Measurements from ENCODE around the gene CNKSR2.

CNKSR2 gene

DNA sequence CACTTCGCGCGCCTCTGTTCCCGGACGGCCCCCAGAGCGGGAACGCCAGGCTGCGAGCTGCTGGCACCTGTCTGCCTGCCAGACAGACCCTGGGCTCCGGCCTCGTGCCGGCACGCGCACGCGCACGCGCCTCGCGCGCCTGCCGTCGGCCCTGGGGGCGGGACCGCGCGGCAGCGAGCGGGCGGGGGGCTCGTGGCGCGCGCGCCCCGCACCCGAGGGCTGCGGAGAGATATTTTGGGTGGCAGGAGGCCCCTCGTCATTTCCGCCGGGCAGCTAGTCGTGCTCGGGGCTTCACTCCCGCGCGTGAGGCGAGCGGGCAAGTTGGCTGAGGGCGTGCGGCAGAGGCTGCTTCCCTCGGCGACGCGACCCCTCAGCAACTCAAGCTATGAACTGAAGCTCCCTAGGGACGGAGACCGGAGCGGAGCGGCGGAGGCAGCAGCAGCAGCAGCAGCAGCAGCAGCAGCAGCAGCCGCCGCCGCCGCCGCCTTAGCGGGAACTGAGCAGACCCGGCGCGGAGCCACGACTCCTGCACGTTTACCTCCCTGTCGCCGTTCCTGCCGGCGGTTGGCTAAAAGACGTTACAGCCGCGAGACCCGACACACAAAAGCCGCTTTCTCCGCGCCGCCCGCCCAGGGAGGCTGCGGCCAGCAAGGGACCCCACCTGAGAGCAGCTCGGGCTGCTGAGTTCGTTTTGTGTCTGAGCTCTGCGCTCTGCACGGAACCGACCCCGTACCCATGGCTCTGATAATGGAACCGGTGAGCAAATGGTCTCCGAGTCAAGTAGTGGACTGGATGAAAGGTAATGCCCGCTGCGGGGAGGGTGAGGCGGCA, at the start of gene CNKSR2:
Gene CNKSR2, plus strand, starts transcription at position 256 of the 831 bp plus-strand sequence. Its CDS starts 480 bp downstream, at position 736.
- peak; percentile 81 for DNase-seq (ENCODE audit: low spot score)

- no peak for DNase-seq (ENCODE audit: low spot score)
Measured at GRCh38 chrX:21354725-21355124, 19.5 kb upstream of the CNKSR2 start.

DNA sequence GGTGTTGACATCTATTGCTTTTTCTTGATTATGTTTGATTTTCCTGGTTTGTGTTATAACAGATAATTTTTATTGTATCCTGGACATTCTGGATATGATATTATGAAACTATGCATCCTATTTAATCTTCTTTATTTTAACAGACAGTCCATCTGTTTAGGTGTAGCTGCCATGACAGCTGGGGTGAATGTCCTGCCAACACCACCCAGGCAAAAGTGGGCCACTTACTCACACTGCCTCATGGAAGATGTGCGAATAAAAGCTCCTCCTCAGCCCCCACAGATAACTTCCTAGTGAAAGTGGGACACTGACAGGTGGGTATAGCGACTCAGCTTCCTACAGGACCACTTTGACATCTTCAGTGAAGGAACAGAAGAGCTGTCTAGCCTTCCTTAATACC, 18.4 kb upstream of the CNKSR2 start:
- no peak for DNase-seq (ENCODE audit: low spot score)

- no peak for DNase-seq (ENCODE audit: low spot score)
Measured at GRCh38 chrX:21369613-21370012, 4.6 kb upstream of the CNKSR2 start.

- DNase-seq (ENCODE audit: low spot score), result no peak
Measured at GRCh38 chrX:21373001-21373400, 1.2 kb upstream of the CNKSR2 start.

DNA sequence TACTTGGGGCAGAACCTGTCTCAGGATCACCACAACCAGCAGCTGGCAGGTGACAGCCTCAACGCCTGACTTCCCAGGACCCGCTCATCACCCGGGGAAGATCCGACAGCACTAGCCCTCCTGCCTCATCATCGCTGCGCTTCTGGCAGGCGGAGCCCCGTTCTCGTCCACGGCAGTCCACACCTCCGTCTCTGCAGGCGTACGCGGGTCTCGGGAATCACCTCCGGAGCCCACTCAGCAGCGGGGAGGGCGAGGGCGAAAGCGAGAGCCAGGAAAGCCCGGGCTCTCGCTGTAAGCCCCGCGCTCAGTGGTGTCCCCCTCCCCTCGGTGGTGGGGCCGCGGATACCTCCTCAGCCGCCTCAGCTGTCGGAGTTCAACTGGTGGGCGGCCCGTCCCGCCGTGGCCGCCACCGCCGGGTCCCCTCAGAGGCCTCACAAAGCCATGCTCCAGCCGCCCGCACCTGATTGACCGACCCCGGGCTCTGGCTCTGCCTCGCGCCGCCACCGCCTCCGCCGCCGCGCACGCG, 518 bp upstream of the CNKSR2 start:
- DNase-seq (ENCODE audit: low spot score), result peak; percentile 17

DNA sequence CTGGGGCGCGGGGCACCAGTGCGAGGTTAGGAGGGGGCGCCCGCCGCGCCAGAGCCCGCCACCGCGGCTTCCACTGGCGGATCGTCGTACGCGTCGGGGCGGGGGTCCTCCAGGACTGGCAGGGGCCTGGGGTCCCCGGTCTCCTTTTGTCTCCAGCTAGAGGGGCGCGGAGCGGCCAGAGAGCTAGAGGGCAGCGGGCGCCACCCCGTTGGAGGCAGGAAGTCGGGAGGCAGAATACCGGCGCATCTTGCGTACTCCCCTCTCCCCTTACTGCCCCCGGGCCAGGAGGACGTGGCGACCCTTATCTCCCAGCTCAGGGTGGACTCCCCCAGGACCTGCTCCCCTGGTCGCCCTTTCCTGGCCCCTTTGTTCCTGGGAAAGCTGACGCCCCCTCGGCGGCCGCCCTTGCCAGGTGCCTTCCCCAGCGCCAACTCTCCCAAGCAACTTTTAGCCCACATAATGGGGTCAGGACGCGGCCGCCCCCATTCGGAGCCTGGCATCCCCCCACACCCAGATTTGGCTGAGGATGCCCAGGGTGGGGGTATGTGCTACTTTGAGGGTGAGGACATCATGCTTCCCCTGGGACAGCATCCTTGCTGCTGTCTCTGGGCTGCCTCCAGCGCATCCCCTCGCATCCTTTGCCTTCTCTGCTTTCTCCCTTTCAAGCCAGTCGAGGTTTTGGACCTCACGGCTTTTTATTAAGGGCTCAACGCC, 933 bp downstream of the CNKSR2 start:
- peak; percentile 5 for DNase-seq (ENCODE audit: low spot score)

DNA sequence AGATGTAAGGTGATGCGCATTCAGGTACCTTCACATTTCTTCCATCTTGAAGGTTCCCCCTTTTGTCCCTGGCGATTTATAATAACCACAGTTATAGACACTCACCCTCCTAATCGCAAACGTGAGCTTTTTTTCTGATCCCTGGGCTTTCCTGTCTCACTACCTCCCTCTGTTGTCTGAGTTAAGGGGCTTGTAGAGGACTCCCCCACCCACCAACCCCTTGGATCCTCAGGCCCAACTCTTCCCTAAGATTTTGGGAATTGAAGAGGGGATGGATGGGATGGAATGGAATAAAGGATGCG, 1.4 kb downstream of the CNKSR2 start:
- DNase-seq (ENCODE audit: low spot score), result peak; percentile 4

GRCh38 chrX:21376636-21377035, 2.4 kb downstream of the CNKSR2 start:
- DNase-seq (ENCODE audit: low spot score), result no peak

GRCh38 chrX:21379991-21380390, 5.8 kb downstream of the CNKSR2 start:
- DNase-seq (ENCODE audit: low spot score), result no peak

DNA sequence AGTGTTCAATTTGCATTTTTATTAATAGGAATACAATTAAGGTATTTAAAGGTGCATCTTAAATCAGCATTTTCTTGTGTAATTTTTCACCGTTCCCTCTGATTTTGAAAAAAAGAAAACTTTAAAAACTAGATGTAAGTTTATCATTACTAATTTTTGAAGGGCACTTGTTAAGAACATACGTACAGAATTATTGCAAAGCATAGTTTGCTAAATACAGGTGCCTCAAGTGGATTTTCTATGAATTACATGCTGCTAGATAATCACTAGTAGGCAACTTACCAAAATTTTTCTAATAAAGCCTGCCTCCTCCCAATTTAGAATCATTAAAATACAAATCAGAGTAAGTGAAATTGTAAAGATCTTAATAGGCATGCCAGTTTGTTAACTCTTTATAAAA, 8.5 kb downstream of the CNKSR2 start:
- peak; percentile 2 for DNase-seq (ENCODE audit: low spot score)

- no peak for DNase-seq (ENCODE audit: low spot score)
Measured at GRCh38 chrX:21383546-21383945, 9.3 kb downstream of the CNKSR2 start.

GRCh38 chrX:21384178-21384577, 10.0 kb downstream of the CNKSR2 start:
- DNase-seq (ENCODE audit: low spot score), result no peak

DNA sequence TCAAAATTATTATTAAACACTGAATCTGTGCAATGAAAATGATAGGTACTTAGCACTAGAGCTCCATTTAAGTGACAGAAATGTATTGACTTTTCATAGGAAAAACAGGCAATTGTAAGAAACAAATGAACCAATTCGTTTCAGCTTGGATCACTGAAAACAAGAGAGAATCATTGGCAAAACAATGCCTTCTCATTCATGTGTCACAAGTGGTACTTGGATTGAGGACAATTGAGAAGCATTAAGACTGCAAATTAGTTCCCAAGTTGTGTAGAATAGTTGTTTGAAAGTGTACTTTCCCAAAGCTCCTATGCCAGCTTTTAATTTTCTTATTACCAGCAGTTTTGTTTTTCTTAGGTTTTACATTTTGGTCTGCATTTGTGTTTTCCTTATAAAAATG, 20.6 kb downstream of the CNKSR2 start:
- no peak for DNase-seq (ENCODE audit: low spot score)

DNA sequence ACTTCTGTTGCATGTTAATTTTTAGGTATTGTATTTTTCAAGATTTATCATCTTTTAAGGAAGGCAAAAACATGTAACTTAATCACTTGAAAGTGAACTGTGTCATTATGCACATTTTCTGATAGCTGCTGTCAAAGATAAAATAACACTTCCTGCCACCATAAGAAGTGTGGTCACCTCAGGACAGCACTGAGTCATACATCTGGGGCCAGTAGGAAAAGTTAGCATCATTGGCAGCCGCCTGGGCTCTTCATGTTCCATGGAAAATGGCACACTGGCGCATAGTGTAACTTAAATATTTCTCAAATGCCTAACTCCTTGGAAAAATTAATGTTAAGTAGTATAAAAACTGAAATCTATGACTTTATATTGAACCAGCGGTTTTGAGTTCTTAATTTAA, 24.2 kb downstream of the CNKSR2 start:
- no peak for DNase-seq (ENCODE audit: low spot score)

DNA sequence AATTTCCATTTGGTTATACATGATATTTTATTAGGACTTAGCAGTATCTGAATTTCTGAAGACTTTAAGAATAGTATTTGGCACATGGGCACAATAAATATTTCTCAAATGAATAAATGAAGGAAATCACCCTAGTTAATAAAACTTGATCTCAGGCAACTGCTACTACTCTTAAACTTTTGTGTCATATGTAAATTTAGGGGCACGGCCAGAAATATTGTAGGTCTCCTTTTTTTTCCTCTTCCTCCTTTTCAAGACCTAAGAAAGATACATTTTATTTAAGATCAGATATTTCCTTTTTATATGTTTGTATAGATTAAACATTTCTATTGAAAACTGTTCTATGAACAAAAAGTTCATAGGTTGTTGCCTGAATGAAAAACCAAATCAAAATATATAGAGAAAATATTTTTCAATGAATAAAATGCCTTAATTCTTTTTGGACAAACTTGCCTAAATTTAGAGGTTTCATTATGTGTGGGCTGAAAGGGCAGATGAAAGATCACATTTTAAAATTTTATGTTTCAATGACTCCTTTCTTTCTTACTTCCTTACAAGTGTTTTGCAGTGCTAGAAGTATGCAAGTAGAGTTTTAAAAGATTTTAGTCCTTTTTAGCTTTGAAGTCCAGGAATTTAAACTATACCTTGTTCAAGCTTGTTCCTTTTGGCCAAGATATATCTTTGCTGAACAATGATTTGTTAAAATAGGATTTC, 26.3 kb downstream of the CNKSR2 start:
- no peak for DNase-seq (ENCODE audit: low spot score)

DNA sequence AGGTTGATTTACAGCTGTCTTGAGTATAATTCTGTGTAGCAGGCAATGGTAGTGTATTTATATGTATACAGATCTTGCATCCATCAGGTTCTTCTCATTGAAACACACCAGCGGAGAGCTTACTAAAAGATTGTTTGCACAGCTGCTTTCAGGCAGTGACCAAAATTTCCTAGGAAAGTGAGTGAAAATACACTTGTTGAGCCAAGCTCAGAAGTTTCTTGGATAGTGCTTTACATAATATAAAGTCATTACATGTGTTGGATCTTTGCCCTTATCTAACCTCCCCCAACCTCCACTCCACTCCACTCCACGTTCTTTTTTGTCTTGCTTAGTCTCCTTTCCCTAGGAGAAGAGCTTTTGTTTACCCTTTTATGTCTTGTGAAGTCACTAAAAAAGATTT, 34.1 kb downstream of the CNKSR2 start:
- DNase-seq (ENCODE audit: low spot score), result no peak

DNA sequence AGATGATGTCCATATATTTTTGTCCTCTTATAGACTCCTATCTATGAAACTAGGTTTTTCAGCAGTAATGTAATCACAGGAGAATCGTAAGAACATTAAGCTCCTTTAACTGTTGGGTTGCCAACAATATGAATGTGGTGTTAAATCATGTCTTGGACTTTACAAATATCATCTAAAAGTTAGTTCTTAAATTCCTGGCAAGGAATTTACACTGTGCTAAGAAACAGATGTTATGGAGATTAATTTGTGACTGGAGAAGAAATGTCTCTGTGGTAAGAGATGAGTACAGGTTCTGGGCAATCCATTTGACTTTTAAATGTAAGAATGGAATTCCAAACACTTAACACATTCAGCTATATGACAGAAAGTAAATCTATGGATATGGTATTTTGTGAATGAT, 34.6 kb downstream of the CNKSR2 start:
- no peak for DNase-seq (ENCODE audit: low spot score)

DNA sequence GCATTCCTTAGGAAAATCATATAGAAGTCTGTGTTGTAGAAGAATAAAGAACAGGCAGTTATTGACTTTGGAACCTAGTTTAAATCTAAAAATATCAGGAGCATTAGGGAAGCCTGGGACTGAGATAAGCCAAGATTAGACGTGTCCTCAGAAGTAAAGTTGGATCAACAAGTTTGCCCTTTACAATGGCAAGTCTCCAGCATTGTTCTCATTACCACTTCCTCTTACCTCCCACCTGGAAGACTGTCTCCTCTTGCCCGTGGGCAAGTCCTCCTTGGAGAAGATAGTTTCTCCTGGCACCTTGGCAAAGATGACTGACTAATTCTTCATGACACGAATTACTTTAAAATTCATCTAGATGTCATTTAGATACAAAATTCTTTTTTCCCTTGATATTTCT, 37.8 kb downstream of the CNKSR2 start:
- no peak for DNase-seq (ENCODE audit: low spot score)

DNA sequence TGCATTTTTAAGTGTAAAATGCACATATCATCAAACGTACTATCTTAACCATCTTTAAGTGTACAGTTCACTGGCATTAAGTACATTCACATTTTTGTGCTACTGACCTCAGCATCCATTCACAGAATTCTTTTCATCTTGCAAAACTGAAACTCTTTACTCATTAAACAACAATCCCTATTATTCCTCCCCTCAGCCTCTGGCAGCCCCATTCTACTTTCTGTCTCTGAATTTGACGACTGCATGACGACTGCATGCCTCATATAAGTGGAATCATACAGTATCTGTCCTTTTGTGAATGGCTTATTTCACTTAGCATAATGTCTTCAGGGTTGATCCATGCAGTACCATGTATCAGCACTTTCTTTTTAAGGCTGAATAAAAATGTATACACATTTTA, 38.7 kb downstream of the CNKSR2 start:
- no peak for DNase-seq (ENCODE audit: low spot score)

- DNase-seq (ENCODE audit: low spot score), result no peak
Measured at GRCh38 chrX:21427086-21427485, 52.9 kb downstream of the CNKSR2 start.

DNA sequence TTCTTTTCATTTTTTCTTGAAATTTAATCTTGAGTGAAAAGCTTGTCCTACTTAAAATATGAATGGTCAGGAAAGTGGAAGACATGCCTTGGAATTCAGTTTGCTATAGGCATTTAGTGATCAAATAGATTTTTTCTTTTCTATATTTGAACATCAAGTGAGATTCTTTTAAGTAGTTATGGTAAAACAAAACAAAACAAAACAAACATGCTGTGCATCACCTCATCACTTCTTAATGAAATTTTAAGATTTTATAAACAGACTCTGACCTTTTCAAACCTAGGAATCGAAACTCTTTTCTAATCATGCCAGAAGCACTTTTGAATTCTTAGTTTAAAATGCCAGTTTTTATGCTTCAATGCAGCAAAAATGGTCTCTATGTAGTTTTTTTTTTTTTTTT, 62.8 kb downstream of the CNKSR2 start:
- DNase-seq (ENCODE audit: low spot score), result no peak

DNA sequence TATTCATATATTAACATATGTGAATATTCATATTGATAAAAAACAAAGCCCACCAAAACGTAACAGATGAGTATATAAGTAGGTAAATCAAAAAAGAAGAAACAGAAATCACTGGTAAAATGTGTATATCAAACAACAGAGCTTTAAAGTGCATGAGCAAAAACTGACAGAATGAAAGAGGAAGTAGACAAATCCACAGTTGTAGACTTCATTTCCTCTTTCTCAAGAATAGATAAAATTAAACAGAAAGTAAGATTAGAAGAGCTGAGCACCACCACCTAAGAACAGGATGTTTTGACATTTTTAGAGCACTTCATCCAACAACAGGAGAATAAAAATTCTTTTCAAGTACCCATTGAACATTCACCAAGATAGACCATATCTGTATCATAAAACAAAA, 64.6 kb downstream of the CNKSR2 start:
- DNase-seq (ENCODE audit: low spot score), result peak; percentile 8
